Measurements from ENCODE around the gene DDX23. TPM values are rescaled to one million over a fixed set of nuclear protein-coding genes. Genes with fewer than 3 reads are reported as not detected.
"Not testable (repeated sequence)": the region's sequence is repeated elsewhere in the genome, so short reads cannot be mapped to it uniquely, and the experiment has no call there.

DDX23 gene
- 91.0 and 98.6 TPM in 2 replicates for total RNA-seq (2014; rRNA removed)
- 60.3 TPM for polyA plus RNA-seq (2012)

DNA sequence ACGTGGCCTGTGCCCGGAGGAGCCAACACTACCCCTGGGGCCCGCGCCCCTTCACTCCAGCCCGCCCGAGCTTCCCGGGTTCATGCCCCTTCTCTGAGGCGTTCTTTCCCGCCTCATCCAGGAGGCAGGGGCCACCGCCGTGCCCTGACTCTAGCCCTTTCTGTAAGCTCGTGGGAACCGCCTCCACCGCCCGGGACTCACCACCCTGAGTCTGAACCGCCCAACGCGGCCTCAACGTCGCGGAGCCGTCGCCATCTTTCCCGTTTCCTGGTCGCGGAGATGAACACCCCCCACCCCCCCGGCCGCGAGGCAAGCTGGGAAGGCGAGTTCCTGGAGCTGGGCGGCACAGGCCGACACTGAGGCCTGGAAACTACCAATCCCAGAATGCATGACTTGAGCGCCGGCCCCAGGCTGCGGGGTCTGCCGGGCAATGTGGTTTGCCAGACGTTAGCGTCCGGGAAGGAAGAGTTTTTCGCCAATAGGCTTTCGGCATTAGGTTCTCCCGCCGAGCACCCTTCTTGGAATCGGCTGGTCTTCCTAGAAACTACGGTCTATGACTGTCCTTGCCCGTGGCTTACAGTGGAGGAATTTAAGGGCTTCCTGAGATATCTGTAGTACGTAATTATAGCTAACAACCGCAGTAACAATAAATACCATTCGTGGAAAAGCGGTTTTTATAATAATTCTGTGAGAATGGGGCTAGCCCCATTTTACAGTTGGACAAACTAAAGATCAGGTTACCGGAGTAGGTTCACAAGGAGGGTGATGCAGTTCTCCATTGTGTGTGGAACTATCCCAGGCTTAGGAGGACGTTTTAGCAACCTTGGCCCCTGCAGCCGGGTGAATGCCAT lies at the start of gene DDX23:
Gene DDX23, minus strand, starts transcription at position 281 of the 851 bp plus-strand sequence. CDS start 6,381 bp downstream, outside the sequence.
- peak; percentile 96 for DNase-seq (ENCODE audit: low read depth)

DNA sequence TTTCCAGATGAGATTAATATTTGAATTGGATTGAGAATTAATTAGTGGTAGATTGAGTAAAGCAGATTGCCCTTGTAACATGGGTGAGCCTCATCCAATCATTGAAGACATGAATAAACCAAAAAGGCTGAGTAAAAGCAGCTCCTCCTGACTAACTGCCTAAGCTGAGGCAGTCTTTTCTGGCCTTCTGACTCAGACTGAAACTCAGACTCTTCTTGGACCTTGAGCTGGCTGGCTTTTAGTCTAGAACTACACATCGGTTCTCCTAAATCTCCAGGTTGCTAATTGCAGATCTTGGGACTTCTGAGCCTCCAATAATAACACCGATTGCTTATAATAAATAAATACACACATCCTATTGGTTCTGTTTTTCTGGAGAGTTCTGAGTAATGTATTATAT lies 49.3 kb upstream of the DDX23 start:
- no peak for DNase-seq (ENCODE audit: low read depth)

GRCh38 chr12:48899651-48900050 lies 47.7 kb upstream of the DDX23 start:
- no peak for DNase-seq (ENCODE audit: low read depth)

DNA sequence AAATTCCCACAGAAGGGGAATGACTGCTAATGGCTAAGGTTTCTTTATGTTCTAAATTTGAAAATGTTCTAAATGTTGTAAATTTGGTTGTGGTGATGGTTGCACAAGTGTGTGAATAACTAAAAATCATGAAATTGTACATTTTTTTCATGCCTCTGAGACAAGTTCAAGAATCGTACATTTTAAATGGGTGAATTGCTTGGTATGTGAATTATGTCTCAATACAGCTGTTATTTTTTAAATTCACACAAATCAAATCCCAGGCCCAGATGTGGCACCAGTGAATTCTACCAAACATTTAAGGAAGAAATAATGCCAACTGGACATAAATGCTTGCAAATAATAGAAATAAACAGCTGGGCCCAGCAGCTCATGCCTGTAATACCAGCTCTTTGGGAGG lies 42.3 kb upstream of the DDX23 start:
- peak; percentile 22 for DNase-seq (ENCODE audit: low read depth)

GRCh38 chr12:48890657-48891418 lies 38.9 kb upstream of the DDX23 start:
- peak; percentile 53 for DNase-seq (ENCODE audit: low read depth)

GRCh38 chr12:48889679-48890078 lies 37.7 kb upstream of the DDX23 start:
- DNase-seq (ENCODE audit: low read depth) = no peak

- DNase-seq (ENCODE audit: low read depth) = no peak
These were observed 31.6 kb upstream of the DDX23 start for GRCh38 chr12:48883305-48884161.

DNA sequence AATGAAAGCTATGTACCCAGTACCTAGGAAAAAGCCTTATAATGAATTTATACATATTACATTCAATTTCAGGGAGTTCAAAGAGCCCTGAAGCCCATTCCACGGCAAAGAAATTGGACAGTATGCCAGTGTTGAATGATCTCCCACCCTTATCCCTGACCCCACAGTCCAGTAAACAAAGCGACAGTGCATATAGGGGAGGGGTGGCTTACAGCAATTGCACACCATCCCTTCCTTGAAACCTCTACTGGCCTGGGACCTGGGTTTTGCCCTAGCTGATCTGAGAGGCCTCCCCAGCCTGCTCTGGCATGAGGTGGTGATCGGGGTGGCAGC lies 31.0 kb upstream of the DDX23 start:
- DNase-seq (ENCODE audit: low read depth) = no peak

GRCh38 chr12:48882315-48882687 lies 30.3 kb upstream of the DDX23 start:
- no peak for DNase-seq (ENCODE audit: low read depth)

- DNase-seq (ENCODE audit: low read depth) = no peak
These were observed 29.8 kb upstream of the DDX23 start for GRCh38 chr12:48881686-48882314.

- no peak for DNase-seq (ENCODE audit: low read depth)
These were observed 28.7 kb upstream of the DDX23 start for GRCh38 chr12:48880647-48881046.

DNA sequence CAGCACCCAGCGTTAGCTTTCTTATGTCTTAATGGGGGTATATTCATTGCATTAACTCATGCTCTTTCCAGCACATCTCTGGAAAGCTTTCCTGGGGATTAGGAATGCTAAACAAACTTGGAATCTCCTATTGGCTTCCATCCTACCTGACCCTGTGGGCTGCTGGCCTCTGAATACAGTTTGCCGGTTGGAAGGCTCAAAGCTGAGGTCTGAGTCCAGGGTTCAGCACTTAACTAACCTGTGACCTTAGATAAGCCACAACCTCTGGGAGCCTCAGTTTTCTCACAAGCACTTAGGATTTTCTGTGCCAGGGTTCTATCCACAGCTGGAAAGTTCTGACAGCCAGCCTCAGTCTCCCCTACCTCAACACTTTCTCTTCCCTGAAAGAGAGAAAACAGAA lies 26.6 kb upstream of the DDX23 start:
- no peak for DNase-seq (ENCODE audit: low read depth)

- no peak for DNase-seq (ENCODE audit: low read depth)
These were observed 24.1 kb upstream of the DDX23 start for GRCh38 chr12:48875944-48876515.

GRCh38 chr12:48873534-48873933 lies 21.6 kb upstream of the DDX23 start:
- not testable (repeated sequence) for DNase-seq (ENCODE audit: low read depth)

- DNase-seq (ENCODE audit: low read depth) = no peak
These were observed 21.1 kb upstream of the DDX23 start for GRCh38 chr12:48873096-48873495.

DNA sequence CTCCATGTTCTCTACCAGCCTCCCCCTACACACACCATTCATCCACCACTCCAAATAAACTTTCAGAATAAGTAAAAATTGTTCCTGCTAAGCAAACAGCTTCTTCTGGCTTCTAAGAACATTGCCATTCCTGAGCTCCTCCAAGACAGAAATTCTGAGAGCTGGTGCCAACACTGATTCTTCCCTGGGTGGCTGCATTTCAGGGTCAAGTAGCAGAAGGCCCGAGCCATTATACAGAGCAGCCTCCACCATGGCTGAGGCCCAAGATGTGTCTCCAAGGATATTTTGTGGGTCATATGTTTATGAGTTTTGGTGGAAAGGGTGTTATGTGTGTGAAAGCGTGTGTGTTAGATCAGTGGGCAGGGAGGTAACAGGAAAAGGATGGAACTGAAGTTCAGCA lies 17.2 kb upstream of the DDX23 start:
- DNase-seq (ENCODE audit: low read depth) = no peak

- DNase-seq (ENCODE audit: low read depth) = no peak
These were observed 16.5 kb upstream of the DDX23 start for GRCh38 chr12:48868451-48868850.

- DNase-seq (ENCODE audit: low read depth) = no peak
These were observed 14.2 kb upstream of the DDX23 start for GRCh38 chr12:48866052-48866711.

DNA sequence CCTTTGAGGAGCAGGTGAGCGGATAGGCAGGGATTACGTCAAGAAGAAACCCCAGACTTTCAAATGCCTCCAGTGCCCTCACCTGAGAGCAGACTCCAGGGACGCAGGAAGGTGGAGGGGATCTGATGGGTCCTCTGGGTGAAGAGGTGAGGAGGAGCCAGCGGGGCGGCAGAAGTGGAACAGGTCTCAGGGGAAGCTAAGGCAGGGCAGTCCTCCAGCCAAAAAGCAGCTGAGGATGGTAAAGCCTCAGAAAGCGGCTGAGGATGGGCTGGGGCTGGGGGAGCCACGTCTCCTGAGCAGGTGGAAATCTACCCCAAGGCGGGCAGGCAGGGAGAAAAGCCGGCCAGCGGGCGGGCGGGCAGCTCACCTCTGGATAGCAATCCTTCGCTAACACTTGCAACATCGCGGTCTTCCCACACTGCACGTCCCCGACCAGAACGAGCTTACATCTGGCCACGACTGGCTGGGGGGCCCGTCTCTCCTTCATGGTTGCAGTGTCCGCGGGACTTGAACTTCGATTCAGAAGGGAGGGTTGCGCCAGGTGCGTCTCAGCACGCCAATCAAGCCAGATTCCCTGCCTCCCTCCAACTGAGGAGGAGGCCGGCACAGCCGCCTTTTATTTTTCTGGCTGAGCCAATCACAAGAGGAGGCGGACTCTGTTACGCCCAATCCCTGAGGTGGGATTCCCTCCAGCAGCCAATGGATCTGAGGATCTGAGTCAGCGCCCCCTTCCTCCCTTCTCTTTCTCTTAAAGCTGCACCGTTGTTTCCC lies 13.5 kb upstream of the DDX23 start, which contains the start of gene RND1:
Gene RND1, minus strand, starts transcription at position 590 of the 771 bp plus-strand sequence. Its CDS starts 103 bp downstream, at position 487.
- DNase-seq (ENCODE audit: low read depth) = peak; percentile 81

GRCh38 chr12:48863291-48863690 lies 11.3 kb upstream of the DDX23 start:
- no peak for DNase-seq (ENCODE audit: low read depth)

Data from LHCN-M2 (cell line).